Measurements from ENCODE around the gene SLC29A4. TPM values are rescaled to one million over a fixed set of nuclear protein-coding genes. Genes with fewer than 3 reads are reported as not detected.
"Not testable (repeated sequence)": the region's sequence is repeated elsewhere in the genome, so short reads cannot be mapped to it uniquely, and the experiment has no call there.

Gene SLC29A4, protein sequence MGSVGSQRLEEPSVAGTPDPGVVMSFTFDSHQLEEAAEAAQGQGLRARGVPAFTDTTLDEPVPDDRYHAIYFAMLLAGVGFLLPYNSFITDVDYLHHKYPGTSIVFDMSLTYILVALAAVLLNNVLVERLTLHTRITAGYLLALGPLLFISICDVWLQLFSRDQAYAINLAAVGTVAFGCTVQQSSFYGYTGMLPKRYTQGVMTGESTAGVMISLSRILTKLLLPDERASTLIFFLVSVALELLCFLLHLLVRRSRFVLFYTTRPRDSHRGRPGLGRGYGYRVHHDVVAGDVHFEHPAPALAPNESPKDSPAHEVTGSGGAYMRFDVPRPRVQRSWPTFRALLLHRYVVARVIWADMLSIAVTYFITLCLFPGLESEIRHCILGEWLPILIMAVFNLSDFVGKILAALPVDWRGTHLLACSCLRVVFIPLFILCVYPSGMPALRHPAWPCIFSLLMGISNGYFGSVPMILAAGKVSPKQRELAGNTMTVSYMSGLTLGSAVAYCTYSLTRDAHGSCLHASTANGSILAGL
- total RNA-seq (2014; rRNA removed): 3.9 and 4.7 TPM in 2 replicates
- polyA plus RNA-seq (2012): 4.2 TPM

DNA sequence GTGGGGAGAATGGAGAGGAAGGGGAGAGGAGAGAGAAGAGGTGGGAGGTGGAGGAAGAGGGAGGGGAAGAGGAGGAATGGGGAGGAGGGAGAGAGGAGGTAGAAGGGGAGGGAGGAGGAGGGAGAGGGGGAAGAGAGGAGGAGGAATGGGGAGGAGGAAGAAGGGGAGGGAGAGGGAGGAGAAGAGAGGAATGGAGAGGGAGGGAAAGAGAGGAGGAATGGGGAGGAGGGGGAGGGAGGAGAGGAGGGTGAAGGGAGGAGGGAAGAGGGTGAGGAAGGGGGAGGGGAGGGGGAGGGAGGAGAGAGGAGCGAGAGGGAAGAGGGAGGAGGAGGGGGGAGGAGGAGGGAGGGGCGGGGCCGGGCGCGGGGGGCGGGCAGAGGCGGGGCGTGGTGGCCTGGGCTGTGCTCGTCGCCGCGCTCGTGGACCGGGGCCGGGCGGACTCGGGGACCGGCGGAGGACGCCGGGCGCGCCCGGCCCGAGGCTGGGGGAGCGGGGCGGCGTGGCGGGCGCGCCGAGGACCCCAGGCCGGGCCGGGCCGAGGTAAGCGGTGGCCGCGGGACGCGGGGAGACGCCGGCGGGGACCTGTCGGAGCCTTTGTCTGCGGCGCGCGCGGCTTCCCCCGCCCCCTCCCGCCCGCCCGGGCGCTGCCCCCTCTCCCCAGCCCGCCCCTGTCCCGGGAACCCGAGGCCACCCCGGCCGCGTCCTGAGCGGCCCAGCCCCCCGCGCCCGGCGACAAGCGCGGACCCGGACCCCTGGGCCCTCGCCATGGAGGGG lies at the start of gene SLC29A4:
Gene SLC29A4, plus strand, starts transcription at position 401 of the 774 bp plus-strand sequence. CDS start 4,874 bp downstream, outside the sequence.
- DNase-seq (ENCODE audit: low read depth): peak; percentile 23

DNA sequence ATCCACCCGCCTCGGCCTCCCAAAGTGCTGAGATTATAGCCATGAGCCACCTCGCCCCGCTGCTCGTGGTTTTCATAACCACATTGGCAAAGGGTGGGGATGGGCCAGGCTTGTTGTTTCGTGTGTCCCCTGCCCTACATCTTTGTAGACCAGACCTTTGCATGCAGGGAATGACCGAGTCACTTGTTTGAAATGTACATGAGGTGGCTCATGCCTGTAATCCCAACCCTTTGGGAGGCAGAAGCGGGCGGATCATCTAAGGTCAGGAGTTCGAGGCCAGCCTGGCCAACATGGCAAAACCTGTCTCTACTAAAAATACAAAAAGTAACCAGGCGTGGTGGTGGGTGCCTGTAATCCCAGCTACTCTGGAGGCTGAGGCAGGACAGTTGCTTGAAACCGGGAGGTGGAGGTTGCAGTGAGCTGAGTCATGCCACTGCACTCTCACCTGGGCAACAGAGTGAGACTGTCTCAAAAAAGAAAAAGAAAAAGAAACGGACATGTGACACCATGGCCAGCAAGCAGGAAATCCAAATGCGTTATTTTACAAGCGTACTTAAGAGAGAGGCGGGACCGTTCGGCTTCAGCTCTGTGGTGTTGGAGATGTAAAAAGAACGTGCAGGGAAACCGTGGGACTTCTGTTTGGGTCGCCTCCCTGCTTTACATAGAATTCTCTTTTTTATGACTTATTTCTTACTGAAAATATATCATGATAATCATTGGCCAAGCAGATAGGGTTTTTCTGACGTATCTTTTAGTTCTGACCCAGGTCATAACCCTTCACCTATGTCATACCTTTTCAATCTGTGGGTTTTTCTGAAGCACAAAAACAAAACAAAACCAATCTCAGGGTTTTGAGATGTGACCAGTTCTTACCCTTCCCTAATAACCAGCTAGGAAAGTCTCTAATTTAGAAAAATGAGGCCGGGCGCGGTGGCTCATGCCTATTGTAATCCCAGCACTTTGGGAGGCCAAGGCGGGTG lies 47.6 kb upstream of the SLC29A4 start:
- peak; percentile 63 for DNase-seq (ENCODE audit: low read depth)

DNA sequence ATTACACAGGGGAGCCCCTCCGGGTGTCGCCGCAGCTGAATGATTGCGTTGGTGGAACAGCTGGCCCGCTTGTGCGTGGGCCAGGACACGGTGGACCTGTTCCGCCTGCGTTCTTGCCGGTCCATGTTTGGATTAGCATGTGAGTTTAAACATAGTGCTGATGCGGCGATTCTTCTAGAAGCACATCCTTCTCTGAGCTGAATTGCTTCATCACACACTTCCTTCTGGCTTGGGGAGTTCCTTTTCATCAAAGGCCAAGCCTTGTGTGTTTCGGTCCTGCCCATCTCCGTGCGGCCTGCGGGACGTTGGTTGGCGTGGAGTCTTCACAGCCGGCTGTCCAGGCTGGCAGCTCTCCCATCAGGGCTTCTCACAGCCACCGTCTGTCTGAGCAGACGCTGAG lies 45.5 kb upstream of the SLC29A4 start:
- DNase-seq (ENCODE audit: low read depth): peak; percentile 16

DNA sequence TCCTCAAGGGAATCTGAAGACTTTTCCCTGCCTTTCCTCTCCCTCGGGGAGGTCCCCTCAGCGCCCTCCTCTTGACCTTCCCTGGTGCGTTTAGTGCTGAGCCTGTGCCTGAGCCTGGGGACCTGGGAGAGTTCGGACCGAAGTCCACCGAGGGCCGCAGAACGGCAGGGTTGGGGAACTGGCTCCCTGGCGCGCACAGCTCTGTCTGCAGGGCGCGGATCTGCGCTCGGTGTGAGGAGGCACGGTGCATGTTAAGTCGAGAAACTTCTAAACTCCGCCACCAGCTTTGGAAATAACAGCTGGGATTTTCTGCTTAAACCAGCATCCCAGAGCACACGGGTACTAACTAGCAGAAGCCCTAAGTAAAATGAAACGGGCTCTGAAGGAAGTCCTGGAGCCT lies 44.2 kb upstream of the SLC29A4 start:
- no peak for DNase-seq (ENCODE audit: low read depth)

DNA sequence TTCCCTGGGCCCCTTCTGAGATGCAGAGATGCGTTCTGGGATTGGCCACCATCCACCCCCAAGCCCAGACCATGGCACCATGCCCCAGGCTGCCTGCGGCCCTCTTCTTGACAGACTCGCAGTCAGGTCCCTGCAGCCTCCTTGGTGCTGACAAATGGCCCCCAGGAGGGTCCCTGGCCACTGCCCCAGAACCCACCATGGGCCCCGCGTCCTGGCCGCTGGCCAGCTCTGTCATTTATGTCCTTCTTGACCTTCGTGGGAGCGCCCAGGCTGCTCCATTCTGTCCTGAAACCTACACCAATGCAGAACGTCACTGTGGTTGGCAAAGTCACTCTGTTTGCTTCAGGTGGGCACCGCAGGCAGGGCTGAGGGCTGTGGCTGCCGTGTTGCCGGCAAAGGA lies 39.5 kb upstream of the SLC29A4 start:
- DNase-seq (ENCODE audit: low read depth): no peak

DNA sequence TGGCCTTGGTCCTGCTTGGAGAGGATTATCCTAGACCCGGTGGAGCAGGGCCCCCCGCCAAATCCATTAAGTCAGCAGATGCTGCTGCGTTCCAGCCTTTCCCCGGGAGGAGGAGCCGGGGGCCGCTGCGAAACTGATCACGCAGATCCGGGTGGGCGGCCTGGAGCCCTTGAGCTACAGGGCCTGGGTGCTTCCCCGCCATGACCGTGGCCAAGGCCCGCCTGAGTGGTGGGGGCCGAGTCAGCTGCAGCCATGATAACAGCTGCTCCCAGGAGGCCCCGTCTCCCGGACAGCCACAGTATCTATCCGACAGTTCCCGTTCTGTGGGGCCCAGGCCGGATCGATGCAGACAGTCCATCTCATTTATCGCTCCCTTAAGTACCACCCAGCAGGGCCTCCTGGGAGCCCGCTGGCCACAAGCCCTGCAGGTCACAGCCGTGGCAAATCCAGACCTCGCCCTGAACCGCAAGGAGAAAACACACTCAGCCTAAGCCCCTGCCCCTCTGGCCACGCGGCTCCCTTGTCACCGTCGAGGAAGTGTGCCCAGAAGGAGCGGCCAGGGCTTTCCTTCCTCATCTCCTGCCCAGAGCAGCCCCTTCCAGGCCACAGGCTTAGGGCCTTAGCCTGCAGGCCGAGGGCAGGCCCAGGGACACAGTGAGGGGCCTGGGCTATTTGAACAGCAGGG lies 34.4 kb upstream of the SLC29A4 start:
- DNase-seq (ENCODE audit: low read depth): no peak

DNA sequence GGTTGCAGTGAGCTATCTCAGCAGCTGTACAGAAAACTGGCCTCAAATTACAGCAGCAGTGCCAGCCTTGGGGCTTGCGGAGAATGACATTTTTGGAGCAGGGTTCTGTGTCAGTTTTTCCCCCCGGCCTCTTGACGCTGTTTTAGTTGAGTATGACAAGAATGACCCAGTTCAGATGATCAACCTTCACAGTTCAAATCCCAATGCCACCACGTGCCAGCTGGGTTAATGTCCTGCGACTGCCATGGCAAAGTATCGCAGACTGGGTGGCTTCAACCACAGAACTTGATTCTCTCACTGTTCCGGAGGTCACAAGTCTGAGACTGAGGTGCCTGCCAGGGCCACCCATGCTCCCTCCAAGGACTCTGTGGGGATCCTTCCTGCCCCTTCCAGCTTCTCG lies 32.0 kb upstream of the SLC29A4 start:
- DNase-seq (ENCODE audit: low read depth): not testable (repeated sequence)

DNA sequence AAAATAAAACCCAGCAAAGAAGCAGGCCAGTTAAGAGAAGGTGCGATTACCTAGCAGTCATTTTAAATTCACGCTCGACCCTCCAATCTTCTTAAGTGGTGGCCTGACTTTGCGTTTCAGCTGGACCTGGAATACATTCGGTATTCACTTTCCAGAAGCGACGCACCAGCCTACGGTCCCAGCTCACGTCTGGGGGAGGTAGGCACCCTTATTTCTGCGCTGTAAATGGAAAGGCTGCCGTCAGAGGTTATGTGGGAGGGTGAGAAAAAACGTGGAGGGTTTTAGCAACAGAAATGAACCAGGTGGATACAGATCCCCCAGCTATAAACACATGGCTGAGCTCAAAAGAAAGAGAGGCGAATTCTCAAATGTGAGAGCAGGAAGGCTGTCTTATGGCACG lies 29.2 kb upstream of the SLC29A4 start:
- DNase-seq (ENCODE audit: low read depth): not testable (repeated sequence)

DNA sequence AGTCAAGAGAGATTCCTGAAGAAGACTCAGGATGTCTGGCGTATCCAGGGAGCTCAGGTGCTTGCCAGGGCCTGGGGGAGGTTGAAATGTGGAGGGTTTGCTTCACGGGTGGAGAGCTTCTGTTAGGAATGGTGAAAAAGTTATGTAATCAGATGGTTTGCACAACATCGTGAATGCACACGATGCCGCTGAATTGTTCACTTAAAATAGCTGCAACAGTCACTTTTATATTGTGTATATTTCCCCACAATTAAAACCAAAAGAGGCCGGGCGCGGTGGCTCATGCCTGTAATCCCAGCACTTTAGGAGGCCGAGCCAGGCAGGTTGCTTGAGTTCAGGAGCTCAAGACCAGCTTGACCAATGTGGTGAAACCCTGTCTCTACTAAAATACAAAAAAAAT lies 28.4 kb upstream of the SLC29A4 start:
- DNase-seq (ENCODE audit: low read depth): not testable (repeated sequence)

DNA sequence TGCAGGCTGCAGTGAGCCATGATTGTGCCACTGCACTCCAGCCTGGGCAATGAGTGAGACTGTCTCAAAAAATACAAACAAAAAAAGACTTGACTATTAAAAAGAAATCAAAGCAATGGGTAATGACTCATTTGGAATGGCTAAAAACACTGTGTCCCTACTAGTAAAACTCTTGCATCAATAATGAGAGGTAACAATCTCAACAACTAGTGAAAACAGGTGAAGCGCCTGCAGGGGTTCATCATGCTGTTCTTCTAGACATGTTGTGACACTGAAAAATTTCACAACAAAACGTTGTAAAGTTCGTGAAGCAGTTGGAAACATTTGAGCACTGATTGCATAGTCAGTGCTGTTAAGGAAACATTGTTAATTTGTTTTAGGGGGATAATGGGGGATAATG lies 26.9 kb upstream of the SLC29A4 start:
- DNase-seq (ENCODE audit: low read depth): no peak

DNA sequence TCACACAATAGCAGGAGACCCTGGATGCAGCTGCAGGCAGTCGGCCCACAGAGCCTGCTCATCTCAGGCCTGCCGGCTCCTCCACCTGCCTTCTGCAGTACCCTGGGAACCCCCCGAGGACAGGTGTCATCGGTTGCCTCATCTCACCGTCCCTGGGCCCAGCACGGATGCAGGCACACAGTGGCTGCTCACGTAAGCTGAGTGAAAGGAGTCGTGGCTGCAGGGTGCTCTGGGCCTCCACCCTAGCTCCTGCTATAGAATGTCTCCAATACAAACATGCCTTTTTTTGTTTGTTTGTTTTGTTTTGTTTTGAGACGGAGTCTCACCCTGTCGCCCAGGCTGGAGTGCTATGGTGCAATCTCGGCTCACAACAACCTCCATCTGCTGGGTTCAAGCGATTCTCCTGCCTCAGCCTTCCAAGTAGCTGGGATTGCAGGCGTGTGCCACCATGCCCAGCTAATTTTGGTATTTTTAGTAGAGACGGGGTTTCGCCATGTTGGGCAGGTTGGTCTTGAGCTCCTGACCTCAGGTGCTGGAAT lies 22.1 kb upstream of the SLC29A4 start:
- DNase-seq (ENCODE audit: low read depth): not testable (repeated sequence)

DNA sequence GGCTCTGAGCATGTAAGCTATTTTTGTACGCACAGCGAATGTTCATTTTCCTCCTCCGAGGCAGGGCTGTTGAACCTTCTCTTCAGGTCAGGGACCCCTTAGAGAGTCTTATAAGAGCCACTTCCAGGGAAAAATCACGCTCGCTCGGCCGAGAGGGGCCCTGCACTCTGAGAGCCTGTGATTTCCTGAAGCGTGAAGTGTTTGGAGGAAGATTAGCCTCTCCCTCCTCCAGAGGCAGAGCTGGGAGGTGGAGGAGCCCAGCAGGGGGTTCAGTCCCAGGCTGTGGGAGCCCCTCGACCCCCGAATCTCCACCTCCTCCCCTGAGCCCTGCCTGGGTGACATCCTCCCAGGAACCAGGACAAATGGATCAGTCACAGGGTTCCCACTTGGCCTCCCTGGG lies 19.7 kb upstream of the SLC29A4 start:
- not testable (repeated sequence) for DNase-seq (ENCODE audit: low read depth)

DNA sequence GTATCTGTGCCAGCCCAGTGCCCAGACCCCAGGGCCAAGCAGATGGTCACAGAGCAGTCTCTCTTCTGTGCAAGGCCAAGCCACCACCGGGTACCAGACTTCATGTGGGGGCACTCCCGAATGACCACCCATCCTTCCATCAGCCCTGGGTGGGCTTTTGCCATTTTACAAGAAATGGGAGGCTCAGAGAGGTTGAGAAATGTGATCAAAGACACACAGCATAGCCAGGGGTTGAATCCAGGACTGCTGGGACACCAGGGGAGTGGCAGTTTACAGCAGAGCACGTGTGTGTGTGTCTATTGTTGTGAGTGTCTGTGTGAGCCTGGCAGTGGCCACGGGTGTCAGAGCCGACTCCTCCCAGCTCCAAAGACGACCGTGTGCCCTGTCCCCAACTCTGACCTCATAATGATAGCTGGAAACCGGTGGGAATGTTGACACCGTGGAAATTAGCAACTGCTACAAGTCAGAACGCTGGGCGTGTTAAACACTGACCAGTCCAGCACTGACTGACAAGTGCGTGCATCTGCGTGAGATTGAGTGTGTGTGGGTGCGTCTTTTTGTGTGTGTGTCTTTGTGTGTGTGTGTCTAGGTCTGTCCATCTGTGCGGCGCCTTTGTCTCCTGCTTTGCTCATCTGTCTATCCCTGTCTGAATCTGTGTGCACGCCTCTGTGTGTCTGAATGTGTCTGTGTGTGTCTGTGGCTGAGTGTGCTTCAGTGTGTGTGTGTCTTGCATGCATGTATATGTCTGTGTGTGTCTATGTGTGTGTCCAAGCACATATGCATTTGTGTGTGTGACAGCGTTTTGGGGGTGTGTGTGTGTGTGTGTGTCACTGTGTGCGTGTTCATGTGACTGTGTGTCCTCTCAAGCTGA lies 17.2 kb upstream of the SLC29A4 start:
- no peak for DNase-seq (ENCODE audit: low read depth)

DNA sequence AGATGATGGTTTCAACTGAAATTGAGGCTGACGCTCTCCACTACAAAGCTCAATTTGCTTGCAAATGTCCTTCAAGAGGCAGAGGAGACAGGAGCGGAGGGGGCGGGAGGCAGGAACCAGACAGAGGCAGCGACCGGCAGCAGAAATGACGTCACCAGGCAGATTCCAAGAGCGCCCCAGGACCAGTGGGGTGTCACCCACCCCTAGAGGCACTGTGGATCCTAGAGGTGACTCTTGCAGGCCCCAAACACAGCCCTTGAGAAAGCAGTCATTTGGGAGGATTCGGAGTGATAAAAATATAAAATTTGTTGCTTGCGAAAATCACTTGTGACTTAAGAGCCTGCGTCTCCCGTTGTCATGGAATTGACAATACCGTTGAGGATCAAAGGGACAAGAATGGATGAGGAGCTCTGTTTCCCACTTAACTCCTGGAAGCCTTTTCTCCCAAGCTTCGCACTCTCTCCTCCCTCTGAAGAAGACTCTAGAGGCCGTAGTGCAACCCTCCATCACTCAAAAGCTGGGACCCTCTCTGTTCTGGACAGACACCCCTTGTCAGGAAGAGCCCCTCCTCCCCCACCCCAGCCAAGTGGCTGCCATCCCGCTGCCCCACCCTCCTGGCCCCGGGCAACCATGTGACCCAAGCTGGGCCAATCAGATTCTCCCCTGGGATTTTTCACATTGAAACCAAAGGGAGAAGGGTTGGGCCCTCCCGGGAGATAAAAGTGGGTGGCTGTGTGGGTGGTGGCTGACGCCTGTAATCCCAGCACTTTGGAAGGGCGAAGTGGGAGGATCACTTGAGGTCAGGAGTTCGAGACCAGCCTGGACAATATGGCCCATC lies 16.3 kb upstream of the SLC29A4 start:
- DNase-seq (ENCODE audit: low read depth): no peak

DNA sequence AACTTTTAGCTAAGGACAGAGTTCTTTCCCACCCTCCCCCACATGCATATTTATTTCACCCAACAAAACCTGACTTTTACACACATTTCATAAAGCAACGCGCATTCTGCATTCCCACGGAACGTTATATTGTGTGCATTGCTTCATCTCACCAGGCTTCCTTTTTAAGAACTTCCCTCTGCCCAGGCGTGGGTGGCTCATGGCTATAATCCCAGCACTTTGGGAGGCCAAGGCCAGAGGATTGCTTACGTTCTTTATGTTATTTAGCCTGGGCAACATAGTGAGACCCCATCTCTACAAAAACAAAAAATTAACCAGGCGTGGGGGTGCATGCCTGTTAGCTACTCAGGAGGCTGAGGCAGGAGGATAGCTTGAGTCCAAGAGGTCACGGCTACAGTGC lies 14.9 kb upstream of the SLC29A4 start:
- not testable (repeated sequence) for DNase-seq (ENCODE audit: low read depth)

DNA sequence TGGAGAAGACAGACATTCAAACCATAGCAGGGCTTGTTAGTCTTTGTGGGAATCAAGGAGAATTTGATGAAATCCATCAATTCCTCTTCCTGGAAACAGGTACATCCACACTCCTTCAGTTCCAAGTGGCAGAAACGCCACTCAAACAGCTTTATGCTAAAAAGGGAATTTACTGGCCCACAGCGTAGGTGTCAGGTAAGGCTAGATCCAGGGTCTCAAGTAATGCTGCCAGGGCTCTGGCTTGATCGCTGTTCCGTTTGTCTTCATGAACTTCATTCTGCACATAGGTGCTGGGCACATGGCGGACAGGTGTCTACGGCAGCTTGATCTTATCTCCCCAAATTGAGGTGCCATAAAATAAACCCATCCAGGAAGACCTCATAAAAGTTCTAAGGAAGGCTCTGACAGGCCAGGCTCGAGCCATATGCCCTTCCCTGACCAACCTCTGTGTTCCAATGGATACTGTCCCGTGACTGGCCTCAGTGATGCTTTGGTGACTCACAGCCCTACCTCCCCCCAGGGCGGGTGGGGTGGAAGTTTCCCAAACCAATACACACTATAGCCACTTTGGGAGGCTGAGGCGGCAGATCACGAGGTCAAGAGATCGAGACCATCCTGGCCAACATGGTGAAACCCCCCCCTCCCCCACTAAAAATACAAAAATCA lies 12.6 kb upstream of the SLC29A4 start:
- DNase-seq (ENCODE audit: low read depth): peak; percentile 28

DNA sequence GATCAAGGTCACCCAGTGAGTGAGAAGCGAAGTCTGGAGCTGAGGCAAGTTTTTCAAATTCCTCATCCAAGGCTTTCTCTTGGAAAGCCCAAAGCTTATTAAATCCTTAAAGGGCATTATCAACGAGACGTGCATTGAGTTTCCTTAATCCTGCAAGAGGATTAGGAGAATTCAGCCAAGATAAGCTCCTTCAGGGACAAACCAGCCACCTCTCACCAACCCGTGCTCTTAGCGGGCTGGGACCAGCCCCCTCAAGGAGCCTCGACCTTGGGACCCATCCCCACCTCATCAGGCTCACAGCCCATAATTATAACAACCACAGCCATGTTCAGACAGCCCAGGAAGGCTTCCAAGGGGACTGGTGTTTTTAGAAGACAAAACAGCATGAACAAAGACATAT lies 12.0 kb upstream of the SLC29A4 start:
- no peak for DNase-seq (ENCODE audit: low read depth)

Data from LHCN-M2 (cell line).